ENCODE data around the gene IRF2BP2.
A peak's percentile ranks its signal among the peaks of the same experiment; 100 is the strongest.

The IRF2BP2 gene

GRCh38 chr1:234554698-234555311 lies 55.2 kb downstream of the IRF2BP2 start (continued):
- TF ChIP-seq, protein P1, sequence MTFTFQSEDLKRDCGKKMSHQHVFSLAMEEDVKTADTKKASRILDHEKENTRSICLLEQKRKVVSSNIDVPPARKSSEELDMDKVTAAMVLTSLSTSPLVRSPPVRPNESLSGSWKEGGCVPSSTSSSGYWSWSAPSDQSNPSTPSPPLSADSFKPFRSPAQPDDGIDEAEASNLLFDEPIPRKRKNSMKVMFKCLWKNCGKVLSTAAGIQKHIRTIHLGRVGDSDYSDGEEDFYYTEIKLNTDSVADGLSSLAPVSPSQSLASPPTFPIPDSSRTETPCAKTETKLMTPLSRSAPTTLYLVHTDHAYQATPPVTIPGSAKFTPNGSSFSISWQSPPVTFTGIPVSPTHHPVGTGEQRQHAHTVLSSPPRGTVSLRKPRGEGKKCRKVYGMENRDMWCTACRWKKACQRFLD (tag by site-specific recombination; IDR thresholded peaks at IDR 0.05) = no peak
- no peak for TF ChIP-seq ZNF596 (tag by site-specific recombination; IDR thresholded peaks at IDR 0.05)
- TF ChIP-seq ZNF146 (tag by site-specific recombination; IDR thresholded peaks at IDR 0.05) = no peak
- TF ChIP-seq ZBTB7A (tag by site-specific recombination; IDR thresholded peaks at IDR 0.05; ENCODE audit: low read depth) = no peak
- peak; percentile 58; the same call in 1 of the 2 replicates for TF ChIP-seq ZNF843 (tag by site-specific recombination; IDR thresholded peaks at IDR 0.05)
- TF ChIP-seq ZNF416 (tag by site-specific recombination; IDR thresholded peaks at IDR 0.05) = no peak
- TF ChIP-seq, protein P2, sequence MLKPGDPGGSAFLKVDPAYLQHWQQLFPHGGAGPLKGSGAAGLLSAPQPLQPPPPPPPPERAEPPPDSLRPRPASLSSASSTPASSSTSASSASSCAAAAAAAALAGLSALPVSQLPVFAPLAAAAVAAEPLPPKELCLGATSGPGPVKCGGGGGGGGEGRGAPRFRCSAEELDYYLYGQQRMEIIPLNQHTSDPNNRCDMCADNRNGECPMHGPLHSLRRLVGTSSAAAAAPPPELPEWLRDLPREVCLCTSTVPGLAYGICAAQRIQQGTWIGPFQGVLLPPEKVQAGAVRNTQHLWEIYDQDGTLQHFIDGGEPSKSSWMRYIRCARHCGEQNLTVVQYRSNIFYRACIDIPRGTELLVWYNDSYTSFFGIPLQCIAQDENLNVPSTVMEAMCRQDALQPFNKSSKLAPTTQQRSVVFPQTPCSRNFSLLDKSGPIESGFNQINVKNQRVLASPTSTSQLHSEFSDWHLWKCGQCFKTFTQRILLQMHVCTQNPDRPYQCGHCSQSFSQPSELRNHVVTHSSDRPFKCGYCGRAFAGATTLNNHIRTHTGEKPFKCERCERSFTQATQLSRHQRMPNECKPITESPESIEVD (tag by site-specific recombination; IDR thresholded peaks at IDR 0.05) = no peak
- TF ChIP-seq, protein P3, sequence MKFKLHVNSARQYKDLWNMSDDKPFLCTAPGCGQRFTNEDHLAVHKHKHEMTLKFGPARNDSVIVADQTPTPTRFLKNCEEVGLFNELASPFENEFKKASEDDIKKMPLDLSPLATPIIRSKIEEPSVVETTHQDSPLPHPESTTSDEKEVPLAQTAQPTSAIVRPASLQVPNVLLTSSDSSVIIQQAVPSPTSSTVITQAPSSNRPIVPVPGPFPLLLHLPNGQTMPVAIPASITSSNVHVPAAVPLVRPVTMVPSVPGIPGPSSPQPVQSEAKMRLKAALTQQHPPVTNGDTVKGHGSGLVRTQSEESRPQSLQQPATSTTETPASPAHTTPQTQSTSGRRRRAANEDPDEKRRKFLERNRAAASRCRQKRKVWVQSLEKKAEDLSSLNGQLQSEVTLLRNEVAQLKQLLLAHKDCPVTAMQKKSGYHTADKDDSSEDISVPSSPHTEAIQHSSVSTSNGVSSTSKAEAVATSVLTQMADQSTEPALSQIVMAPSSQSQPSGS (tag by site-specific recombination; IDR thresholded peaks at IDR 0.05; ENCODE audit: low read depth) = 0 out of 2 replicates have a peak, but pooled peaks have one; percentile 62
- no peak for TF ChIP-seq ZNF548 (tag by site-specific recombination; IDR thresholded peaks at IDR 0.05)
- no peak for TF ChIP-seq ZNF544 (tag by site-specific recombination; IDR thresholded peaks at IDR 0.05)
- TF ChIP-seq ZNF138 (tag by site-specific recombination; IDR thresholded peaks at IDR 0.05; ENCODE audit: borderline replicate concordance) = no peak
- no peak for TF ChIP-seq ZNF529 (tag by site-specific recombination; IDR thresholded peaks at IDR 0.05; ENCODE audit: insufficient replicate concordance)
- no peak for TF ChIP-seq ZNF223 (tag by site-specific recombination; IDR thresholded peaks at IDR 0.05)
- no peak for TF ChIP-seq ZNF23 (tag by site-specific recombination; IDR thresholded peaks at IDR 0.05; ENCODE audit: borderline replicate concordance)
- TF ChIP-seq ZXDB (tag by site-specific recombination; IDR thresholded peaks at IDR 0.05) = 0 out of 2 replicates have a peak, but pooled peaks have one; percentile 44
- no peak for TF ChIP-seq ZNF394 (tag by site-specific recombination; IDR thresholded peaks at IDR 0.05; ENCODE audit: borderline replicate concordance)
- TF ChIP-seq ZNF274 (IDR thresholded peaks at IDR 0.05; ENCODE audit: low read length) = no peak
- TF ChIP-seq ZNF274 (tag by site-specific recombination; IDR thresholded peaks at IDR 0.05; ENCODE audit: borderline replicate concordance) = no peak
- TF ChIP-seq ZNF366 (tag by site-specific recombination; conservative IDR thresholded peaks at IDR 0.05) = no peak
- TF ChIP-seq ZNF324 (tag by site-specific recombination; IDR thresholded peaks at IDR 0.05) = peak; percentile 70
- TF ChIP-seq ZIC2 (tag by site-specific recombination; IDR thresholded peaks at IDR 0.05) = 0 out of 2 replicates have a peak, but pooled peaks have one; percentile 51
- TF ChIP-seq ZNF169 (tag by site-specific recombination; IDR thresholded peaks at IDR 0.05) = no peak
- no peak for TF ChIP-seq ZNF561 (tag by site-specific recombination; IDR thresholded peaks at IDR 0.05; ENCODE audit: borderline replicate concordance)
- TF ChIP-seq, protein P4, sequence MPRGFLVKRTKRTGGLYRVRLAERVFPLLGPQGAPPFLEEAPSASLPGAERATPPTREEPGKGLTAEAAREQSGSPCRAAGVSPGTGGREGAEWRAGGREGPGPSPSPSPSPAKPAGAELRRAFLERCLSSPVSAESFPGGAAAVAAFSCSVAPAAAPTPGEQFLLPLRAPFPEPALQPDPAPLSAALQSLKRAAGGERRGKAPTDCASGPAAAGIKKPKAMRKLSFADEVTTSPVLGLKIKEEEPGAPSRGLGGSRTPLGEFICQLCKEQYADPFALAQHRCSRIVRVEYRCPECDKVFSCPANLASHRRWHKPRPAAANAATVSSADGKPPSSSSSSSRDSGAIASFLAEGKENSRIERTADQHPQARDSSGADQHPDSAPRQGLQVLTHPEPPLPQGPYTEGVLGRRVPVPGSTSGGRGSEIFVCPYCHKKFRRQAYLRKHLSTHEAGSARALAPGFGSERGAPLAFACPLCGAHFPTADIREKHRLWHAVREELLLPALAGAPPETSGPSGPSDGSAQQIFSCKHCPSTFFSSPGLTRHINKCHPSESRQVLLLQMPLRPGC (tag by site-specific recombination; IDR thresholded peaks at IDR 0.05) = no peak
- TF ChIP-seq GLI4 (tag by site-specific recombination; IDR thresholded peaks at IDR 0.05) = 0 out of 2 replicates have a peak, but pooled peaks have one; percentile 16
- TF ChIP-seq TSHZ1 (tag by site-specific recombination; IDR thresholded peaks at IDR 0.05; ENCODE audit: borderline replicate concordance) = peak; percentile 51; the same call in 1 of the 2 replicates
- no peak for TF ChIP-seq ZFP3 (tag by site-specific recombination; IDR thresholded peaks at IDR 0.05; ENCODE audit: low read depth)

All from HEK293 (cell line).